Fibroblast of skin of left quadriceps (primary cell): Measurements from ENCODE around the gene NT5E.

ENCODE experiments used
- DNase-seq, 2 experiments: peaks; one replicate each; pipeline ENCODE4 v3.0.0-alpha.2; 2013; ENCODE audit warnings: low read depth in 2 of 2

The NT5E gene

GRCh38 chr6:85460154-85460920 lies 10.5 kb downstream of the NT5E start:
- no peak for DNase-seq

- DNase-seq = no peak
Measured at GRCh38 chr6:85460921-85461797, 11.3 kb downstream of the NT5E start.

- DNase-seq = no peak
Measured at GRCh38 chr6:85461798-85462170, 11.9 kb downstream of the NT5E start.

- no peak for DNase-seq
Measured at GRCh38 chr6:85462673-85463072, 12.8 kb downstream of the NT5E start.

GRCh38 chr6:85463621-85464259 lies 13.9 kb downstream of the NT5E start:
- DNase-seq = no peak

GRCh38 chr6:85464260-85464644 lies 14.4 kb downstream of the NT5E start:
- DNase-seq = peak; percentile 90 to 91

GRCh38 chr6:85464722-85465150 lies 14.9 kb downstream of the NT5E start:
- DNase-seq = no peak

GRCh38 chr6:85465762-85466161 lies 15.9 kb downstream of the NT5E start:
- no peak for DNase-seq

GRCh38 chr6:85468326-85468725 lies 18.4 kb downstream of the NT5E start:
- DNase-seq = no peak

- no peak for DNase-seq
Measured at GRCh38 chr6:85469276-85470022, 19.6 kb downstream of the NT5E start.

- DNase-seq = no peak
Measured at GRCh38 chr6:85470023-85470410, 20.1 kb downstream of the NT5E start.

- DNase-seq = no peak
Measured at GRCh38 chr6:85472744-85473143, 22.9 kb downstream of the NT5E start.

- no peak for DNase-seq
Measured at GRCh38 chr6:85473748-85474147, 23.9 kb downstream of the NT5E start.

GRCh38 chr6:85476532-85476931 lies 26.6 kb downstream of the NT5E start:
- DNase-seq = no peak

GRCh38 chr6:85479208-85479607 lies 29.3 kb downstream of the NT5E start:
- DNase-seq = no peak

GRCh38 chr6:85482206-85482904 lies 32.5 kb downstream of the NT5E start:
- DNase-seq = no peak

GRCh38 chr6:85482905-85483700 lies 33.2 kb downstream of the NT5E start:
- DNase-seq = peak in 1 of 2 experiments; percentile 59

GRCh38 chr6:85483846-85484245 lies 34.0 kb downstream of the NT5E start:
- no peak for DNase-seq

- no peak for DNase-seq
Measured at GRCh38 chr6:85484948-85485347, 35.1 kb downstream of the NT5E start.

GRCh38 chr6:85490516-85491248 lies 40.8 kb downstream of the NT5E start:
- DNase-seq = no peak
